Measurements from ENCODE around the gene SLX4IP. TPM values are rescaled to one million over a fixed set of nuclear protein-coding genes. Genes with fewer than 3 reads are reported as not detected.

The SLX4IP gene
- total and polyA plus RNA-seq, 2 of the 13 experiments (the other 11 are each of a cell fraction or from before 2014, with no cell fraction given): 3.6 to 7.3 TPM

GRCh38 chr20:10674684-10675449 lies 239.8 kb downstream of the SLX4IP start (continued):
- no peak for TF ChIP-seq THAP7 (CRISPR knock-in tag; IDR thresholded peaks at IDR 0.05)
- TF ChIP-seq ZNF382 (CRISPR knock-in tag; IDR thresholded peaks at IDR 0.05; ENCODE audit: borderline replicate concordance): no peak
- peak; percentile 39; the same call in 1 of the 2 replicates for TF ChIP-seq SNAPC5 (CRISPR knock-in tag; IDR thresholded peaks at IDR 0.05; ENCODE audit: borderline replicate concordance)
- TF ChIP-seq ZC3H13 (CRISPR knock-in tag; IDR thresholded peaks at IDR 0.05): peak; percentile 49
- TF ChIP-seq TRIM24 (CRISPR knock-in tag; IDR thresholded peaks at IDR 0.05): 0 out of 2 replicates have a peak, but pooled peaks have one; percentile 9
- no peak for TF ChIP-seq ZNF441 (CRISPR knock-in tag; IDR thresholded peaks at IDR 0.05; ENCODE audit: borderline replicate concordance)
- TF ChIP-seq, protein P1, sequence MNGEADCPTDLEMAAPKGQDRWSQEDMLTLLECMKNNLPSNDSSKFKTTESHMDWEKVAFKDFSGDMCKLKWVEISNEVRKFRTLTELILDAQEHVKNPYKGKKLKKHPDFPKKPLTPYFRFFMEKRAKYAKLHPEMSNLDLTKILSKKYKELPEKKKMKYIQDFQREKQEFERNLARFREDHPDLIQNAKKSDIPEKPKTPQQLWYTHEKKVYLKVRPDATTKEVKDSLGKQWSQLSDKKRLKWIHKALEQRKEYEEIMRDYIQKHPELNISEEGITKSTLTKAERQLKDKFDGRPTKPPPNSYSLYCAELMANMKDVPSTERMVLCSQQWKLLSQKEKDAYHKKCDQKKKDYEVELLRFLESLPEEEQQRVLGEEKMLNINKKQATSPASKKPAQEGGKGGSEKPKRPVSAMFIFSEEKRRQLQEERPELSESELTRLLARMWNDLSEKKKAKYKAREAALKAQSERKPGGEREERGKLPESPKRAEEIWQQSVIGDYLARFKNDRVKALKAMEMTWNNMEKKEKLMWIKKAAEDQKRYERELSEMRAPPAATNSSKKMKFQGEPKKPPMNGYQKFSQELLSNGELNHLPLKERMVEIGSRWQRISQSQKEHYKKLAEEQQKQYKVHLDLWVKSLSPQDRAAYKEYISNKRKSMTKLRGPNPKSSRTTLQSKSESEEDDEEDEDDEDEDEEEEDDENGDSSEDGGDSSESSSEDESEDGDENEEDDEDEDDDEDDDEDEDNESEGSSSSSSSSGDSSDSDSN (CRISPR knock-in tag; IDR thresholded peaks at IDR 0.05): peak; percentile 84
- TF ChIP-seq YEATS4 (CRISPR knock-in tag; IDR thresholded peaks at IDR 0.05; ENCODE audit: borderline replicate concordance): peak; percentile 34; the same call in 1 of the 2 replicates
- no peak for TF ChIP-seq ZEB1 (IDR thresholded peaks at IDR 0.05; ENCODE audit: insufficient replicate concordance, low read depth)
- no peak for TF ChIP-seq TFDP2 (CRISPR knock-in tag; IDR thresholded peaks at IDR 0.05)
- no peak for TF ChIP-seq RBM22 (optimal IDR thresholded peaks at IDR 0.05; ENCODE audit: low read length)
- 0 out of 2 replicates have a peak, but pooled peaks have one; percentile 14 for TF ChIP-seq ZSCAN22 (CRISPR knock-in tag; IDR thresholded peaks at IDR 0.05)
- TF ChIP-seq, protein P2, sequence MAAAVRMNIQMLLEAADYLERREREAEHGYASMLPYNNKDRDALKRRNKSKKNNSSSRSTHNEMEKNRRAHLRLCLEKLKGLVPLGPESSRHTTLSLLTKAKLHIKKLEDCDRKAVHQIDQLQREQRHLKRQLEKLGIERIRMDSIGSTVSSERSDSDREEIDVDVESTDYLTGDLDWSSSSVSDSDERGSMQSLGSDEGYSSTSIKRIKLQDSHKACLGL (CRISPR knock-in tag; IDR thresholded peaks at IDR 0.05): 0 out of 2 replicates have a peak, but pooled peaks have one; percentile 22
- TF ChIP-seq, protein P3, sequence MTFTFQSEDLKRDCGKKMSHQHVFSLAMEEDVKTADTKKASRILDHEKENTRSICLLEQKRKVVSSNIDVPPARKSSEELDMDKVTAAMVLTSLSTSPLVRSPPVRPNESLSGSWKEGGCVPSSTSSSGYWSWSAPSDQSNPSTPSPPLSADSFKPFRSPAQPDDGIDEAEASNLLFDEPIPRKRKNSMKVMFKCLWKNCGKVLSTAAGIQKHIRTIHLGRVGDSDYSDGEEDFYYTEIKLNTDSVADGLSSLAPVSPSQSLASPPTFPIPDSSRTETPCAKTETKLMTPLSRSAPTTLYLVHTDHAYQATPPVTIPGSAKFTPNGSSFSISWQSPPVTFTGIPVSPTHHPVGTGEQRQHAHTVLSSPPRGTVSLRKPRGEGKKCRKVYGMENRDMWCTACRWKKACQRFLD (CRISPR knock-in tag; IDR thresholded peaks at IDR 0.05; ENCODE audit: borderline replicate concordance): 0 out of 2 replicates have a peak, but pooled peaks have one; percentile 31
- no peak; the same call in 1 of the 2 replicates for TF ChIP-seq ATF5 (CRISPR knock-in tag; IDR thresholded peaks at IDR 0.05; ENCODE audit: low read depth)
- TF ChIP-seq, protein P4, sequence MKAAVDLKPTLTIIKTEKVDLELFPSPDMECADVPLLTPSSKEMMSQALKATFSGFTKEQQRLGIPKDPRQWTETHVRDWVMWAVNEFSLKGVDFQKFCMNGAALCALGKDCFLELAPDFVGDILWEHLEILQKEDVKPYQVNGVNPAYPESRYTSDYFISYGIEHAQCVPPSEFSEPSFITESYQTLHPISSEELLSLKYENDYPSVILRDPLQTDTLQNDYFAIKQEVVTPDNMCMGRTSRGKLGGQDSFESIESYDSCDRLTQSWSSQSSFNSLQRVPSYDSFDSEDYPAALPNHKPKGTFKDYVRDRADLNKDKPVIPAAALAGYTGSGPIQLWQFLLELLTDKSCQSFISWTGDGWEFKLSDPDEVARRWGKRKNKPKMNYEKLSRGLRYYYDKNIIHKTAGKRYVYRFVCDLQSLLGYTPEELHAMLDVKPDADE (CRISPR knock-in tag; IDR thresholded peaks at IDR 0.05): no peak
- TF ChIP-seq MAFF (IDR thresholded peaks at IDR 0.05; ENCODE audit: low read depth, low read length): no peak
- no peak for TF ChIP-seq NFIC (IDR thresholded peaks at IDR 0.05; ENCODE audit: low read length)
- TF ChIP-seq ZNF768 (CRISPR knock-in tag; IDR thresholded peaks at IDR 0.05): peak; percentile 86
- TF ChIP-seq ZNF224 (CRISPR knock-in tag; IDR thresholded peaks at IDR 0.05): no peak
- TF ChIP-seq RFXANK (CRISPR knock-in tag; IDR thresholded peaks at IDR 0.05): peak; percentile 79; the same call in 1 of the 2 replicates
